Activated CD8-positive, alpha-beta T cell treated with anti-CD3 and anti-CD28 coated beads for 36 hours (primary cell): ENCODE data around the gene C6orf15. TPM values are rescaled to one million over a fixed set of nuclear protein-coding genes. Genes with fewer than 3 reads are reported as not detected.

ENCODE experiments used
- ATAC-seq: fragments of 200-7000 bp; cut with Tn5 transposase; one replicate; pipeline ENCODE4 v1.10.0; 2021; ENCODE audit warnings: mild to moderate bottlenecking, moderate library complexity
- CTCF ChIA-PET: fragments of 350-600 bp; sonication (Branson Sonifier 250); formaldehyde crosslinking; loops from one replicate; lab custom pipeline; 2021; ENCODE audit warnings: antibody characterized with exemption; lab: Charles Lee
- POLR2A ChIA-PET: fragments of 350-600 bp; sonication (Branson Sonifier 250); formaldehyde crosslinking; loops from one replicate; lab custom pipeline; 2021; ENCODE audit warnings: antibody characterized with exemption; lab: Charles Lee
- DNase-seq: peaks from one replicate; pipeline ENCODE4 v3.0.0-alpha.2; 2020
- H3K27ac Mint-ChIP-seq: one replicate; pipeline ENCODE4 v1.8.0; 2021; ENCODE audit warnings: mild to moderate bottlenecking, mixed read lengths
- H3K27me3 Mint-ChIP-seq: one replicate; pipeline ENCODE4 v1.8.0; 2021; ENCODE audit warnings: mixed read lengths
- H3K36me3 Mint-ChIP-seq: one replicate; pipeline ENCODE4 v1.8.0; 2021; ENCODE audit warnings: low read depth, mixed read lengths
- H3K4me1 Mint-ChIP-seq: one replicate; pipeline ENCODE4 v1.8.0; 2021; ENCODE audit warnings: low read depth, mixed read lengths
- H3K4me3 Mint-ChIP-seq: one replicate; pipeline ENCODE4 v1.8.0; 2021; ENCODE audit warnings: mild to moderate bottlenecking, moderate library complexity, mixed read lengths
- H3K9me3 Mint-ChIP-seq: one replicate; pipeline ENCODE4 v1.8.0; 2021; ENCODE audit warnings: mixed read lengths
- CTCF ChIP-seq: fragments of 200-600 bp; IDR thresholded peaks from one replicate; pipeline ENCODE4 v1.8.0; 2022; ENCODE audit warnings: antibody characterized with exemption, mild to moderate bottlenecking
- intact Hi-C: fragments of 100-400 bp; cut with micrococcal nuclease; formaldehyde crosslinking; loops from one replicate; pipeline ENCODE4 v1.10.0; 2022
- total RNA-seq, 2 experiments: library from RNA; stranded (reverse); gene quantifications; one replicate each; pipeline ENCODE4 v1.2.3, GENCODE V29; 2021

C6orf15 gene
- total RNA-seq, 2 experiments from 2014 or later: not detected

DNA sequence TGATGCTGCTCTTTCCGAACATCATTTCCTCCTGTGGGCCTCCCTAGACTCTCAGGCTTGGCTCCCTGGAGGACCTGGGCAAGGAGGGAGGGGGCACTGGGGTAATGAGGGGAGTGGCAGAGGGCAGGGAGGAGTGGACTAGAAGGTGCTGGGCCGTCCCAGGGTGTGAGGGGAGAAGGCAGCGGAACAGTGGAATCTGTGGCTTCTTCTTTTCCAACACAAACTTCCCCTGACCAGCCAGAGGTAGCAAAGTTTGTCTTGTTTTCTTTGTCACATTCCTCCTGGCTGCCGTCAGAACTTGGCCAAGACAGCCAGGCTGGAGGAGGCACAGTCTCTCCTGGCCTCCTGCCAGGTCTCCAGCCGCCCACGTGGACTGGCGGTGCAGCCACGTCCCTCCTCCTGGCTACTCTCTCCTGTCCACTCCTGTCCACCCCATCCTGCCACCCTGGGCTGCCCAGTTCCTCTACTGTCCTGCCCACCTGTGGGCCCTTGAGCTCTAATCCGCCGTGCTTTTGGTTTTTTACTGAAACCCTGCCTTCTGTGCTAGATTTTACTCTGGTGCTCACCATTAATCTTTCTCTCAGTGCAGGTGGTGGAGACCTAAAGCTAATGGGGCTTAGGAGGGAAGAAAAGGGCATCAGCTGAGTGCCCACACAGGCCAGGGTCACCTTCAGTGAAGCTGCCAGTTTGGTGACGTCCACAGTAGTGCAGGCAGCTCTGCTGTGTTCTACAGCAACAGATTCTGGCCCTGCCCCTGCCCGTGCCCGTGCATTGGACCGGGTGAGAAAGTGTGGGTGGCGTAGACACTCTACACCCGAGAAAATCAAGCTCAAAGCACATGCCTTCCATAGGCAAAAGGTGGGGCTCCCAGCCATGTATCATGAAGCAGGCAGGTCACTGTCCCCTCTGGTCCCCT lies 10.7 kb upstream of the C6orf15 start:
- CTCF ChIA-PET: interaction anchor here (1.7 kb wide), 1 partner anchor 10 kb away, joined by 4 read pairs; no protein-coding TSS in a partner anchor
- no peaks in the 10 kb centered on the region for H3K27me3 Mint-ChIP-seq
- intact Hi-C loops: no loop called here
- H3K9me3 Mint-ChIP-seq: no peaks in the 10 kb centered on the region
- no peak overlapping the region for H3K27ac Mint-ChIP-seq
- no peak for TF ChIP-seq CTCF
- no peaks in the 10 kb centered on the region for H3K4me1 Mint-ChIP-seq
- ATAC-seq (no peak), DNase-seq (no peak)
- H3K36me3 Mint-ChIP-seq: no peaks in the 10 kb centered on the region
- POLR2A ChIA-PET: interaction anchor here (0.6 kb wide), 1 partner anchor 473 kb away, joined by 4 read pairs; no protein-coding TSS in a partner anchor
- no peak overlapping the region for H3K4me3 Mint-ChIP-seq

DNA sequence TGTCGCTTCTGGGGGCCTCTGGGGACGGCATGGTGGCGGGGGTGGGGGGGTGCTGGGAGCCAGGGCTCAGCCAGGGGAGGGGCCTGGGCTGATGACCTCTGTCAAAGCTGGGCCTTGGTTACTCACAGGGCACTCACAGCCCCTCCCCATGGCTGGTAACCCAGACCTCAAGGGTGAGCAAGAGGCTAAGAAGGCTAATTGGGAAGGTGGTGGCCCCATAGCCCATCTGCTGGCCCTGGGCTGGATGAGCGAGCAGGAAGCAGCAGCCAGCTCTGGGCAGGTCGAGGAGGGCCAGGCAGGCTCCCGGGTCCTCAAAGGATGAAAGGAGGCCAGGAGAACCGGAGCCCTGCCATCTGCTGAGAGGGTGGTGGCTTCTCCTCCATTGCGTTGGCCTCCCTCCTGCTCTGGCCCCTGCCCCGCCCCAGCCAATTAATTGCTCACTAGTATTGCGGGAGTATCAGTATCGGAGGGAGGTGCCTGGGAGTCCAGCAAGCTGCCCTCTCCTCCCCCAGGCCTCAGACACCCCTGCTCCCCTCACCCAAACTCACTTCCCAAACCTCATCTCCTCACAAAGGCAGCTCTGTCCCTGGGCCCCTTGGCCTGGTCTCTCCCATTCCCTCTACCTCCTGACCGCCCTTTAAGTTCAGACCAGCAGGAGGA lies 8.9 kb upstream of the C6orf15 start:
- Mint-ChIP-seq H3K4me1 (no peaks in the 10 kb centered on the region), H3K36me3 (no peaks in the 10 kb centered on the region), H3K9me3 (no peaks in the 10 kb centered on the region), H3K27ac (no peak overlapping the region), H3K4me3 (no peak overlapping the region), H3K27me3 (no peaks in the 10 kb centered on the region)
- no peak for TF ChIP-seq CTCF
- intact Hi-C loops: no loop called here
- POLR2A ChIA-PET: no interaction called here
- DNase-seq (no peak), ATAC-seq (no peak)
- CTCF ChIA-PET: interaction anchor here (1.3 kb wide), 1 partner anchor 18 kb away, joined by 3 read pairs; no protein-coding TSS in a partner anchor

DNA sequence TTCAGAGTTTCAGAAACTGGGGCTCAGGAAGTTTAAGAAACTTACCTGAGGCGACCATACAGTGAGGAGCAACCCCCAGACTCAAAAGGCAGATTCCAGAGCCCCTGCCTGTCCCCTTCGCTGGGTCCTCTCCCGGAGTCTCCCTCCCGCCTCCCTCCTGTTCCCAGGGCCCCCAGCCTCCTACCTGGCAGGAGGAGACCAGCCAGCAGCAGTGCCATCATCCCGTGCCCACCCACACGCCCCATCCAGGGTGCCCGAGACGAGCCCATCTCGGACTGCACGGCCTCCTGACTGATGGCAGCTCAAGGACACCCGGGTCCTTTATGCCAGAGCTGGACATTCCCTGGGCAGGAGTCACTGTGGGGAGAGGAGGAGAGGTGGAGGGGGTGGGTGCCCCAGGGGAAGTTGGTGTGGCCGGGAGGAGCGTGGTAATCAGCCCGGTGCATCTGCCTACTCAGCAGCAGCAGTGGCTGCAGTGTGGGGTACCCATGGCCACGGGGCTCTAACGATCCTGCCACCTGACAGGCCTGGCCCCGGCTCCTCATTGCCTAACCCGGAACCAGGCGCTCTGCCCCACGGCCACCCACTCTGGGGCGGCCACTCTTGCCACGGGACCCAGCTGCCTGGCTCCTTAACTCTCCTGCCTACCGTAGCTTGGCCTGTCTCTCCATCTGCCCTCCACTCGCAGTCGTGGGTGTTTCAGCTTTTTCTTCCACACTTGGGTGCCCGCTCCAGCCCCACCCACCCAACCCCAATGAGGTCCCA lies 8.0 kb upstream of the C6orf15 start, which contains the start of gene CDSN:
Gene CDSN, minus strand, starts transcription at position 296 of the 765 bp plus-strand sequence. Its CDS starts 27 bp downstream, at position 269.
- ATAC-seq (no peak), DNase-seq (no peak)
- no peak within 1 kb of the TSS for H3K4me3 Mint-ChIP-seq
- no peak within 1 kb of the TSS for H3K27ac Mint-ChIP-seq
- TF ChIP-seq CTCF: no peak
- ChIA-PET POLR2A (no interaction called here), CTCF (no interaction called here)
- no peaks in the 10 kb centered on the region for H3K27me3 Mint-ChIP-seq
- H3K9me3 Mint-ChIP-seq: no peaks in the 10 kb centered on the region
- intact Hi-C loops: no loop called here
- H3K4me1 Mint-ChIP-seq: no peaks in the 10 kb centered on the region
- H3K36me3 Mint-ChIP-seq: no peaks in the 10 kb centered on the region

DNA sequence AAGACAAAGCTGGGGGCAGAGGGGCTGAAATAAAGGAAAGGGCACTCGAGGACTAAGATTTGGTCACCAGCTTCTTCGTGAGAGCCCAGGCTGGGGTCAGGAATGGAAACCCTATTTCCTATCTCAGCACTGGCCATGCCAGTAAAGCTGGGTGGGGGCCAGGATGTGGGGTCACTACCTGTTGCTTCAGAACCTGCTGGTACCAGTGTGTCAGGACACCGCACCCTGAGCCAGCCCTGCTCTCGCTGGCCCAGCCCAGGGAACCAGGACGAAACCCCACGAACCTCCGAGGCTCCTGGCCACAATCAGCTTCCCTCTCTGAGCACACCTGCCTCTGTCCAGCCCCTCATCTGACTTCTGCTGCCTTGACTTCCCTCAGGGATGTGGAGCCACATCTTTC lies 5.8 kb upstream of the C6orf15 start:
- Mint-ChIP-seq H3K9me3 (no peaks in the 10 kb centered on the region), H3K4me3 (no peak overlapping the region), H3K4me1 (no peaks in the 10 kb centered on the region), H3K36me3 (no peaks in the 10 kb centered on the region), H3K27me3 (no peaks in the 10 kb centered on the region), H3K27ac (no peak overlapping the region)
- POLR2A ChIA-PET: interaction anchor here (0.8 kb wide), 1 partner anchor 188 kb away, joined by 3 read pairs; no protein-coding TSS in a partner anchor
- no peak for ATAC-seq
- DNase-seq: no peak
- intact Hi-C loops: no loop called here
- TF ChIP-seq CTCF: no peak
- CTCF ChIA-PET: interaction anchor here (0.9 to 2.0 kb wide), 3 partner anchors 9 to 74 kb away, joined by 3 to 7 read pairs (median 6); no protein-coding TSS in a partner anchor
